DND-41 (cell line): ENCODE data around the gene HOTAIR.

Source experiments
- ATAC-seq: fragments of 200-7000 bp; cut with Tn5 transposase; 3 replicates; pipeline ENCODE4 v1.9.1; 2021; ENCODE audit warnings: low read depth; ENCODE audit not compliant: insufficient read depth
- DNase-seq: peaks from one replicate; pipeline ENCODE4 v3.0.0-alpha.2; 2020
- H2AFZ ChIP-seq: 2 replicates; pipeline ENCODE4 v1.6.0; 2012; ENCODE audit warnings: low read depth, low read length
- H3K27ac ChIP-seq: 2 replicates; pipeline ENCODE4 v1.5.1; 2012; ENCODE audit warnings: low read length, inconsistent platforms
- H3K27me3 ChIP-seq: fragments of 200-600 bp; sonication (generic); 2 replicates; pipeline ENCODE4 v1.6.0; 2012; ENCODE audit warnings: low read length, mild to moderate bottlenecking, inconsistent platforms; ENCODE audit not compliant: insufficient read depth, poor library complexity
- H3K36me3 ChIP-seq: 2 replicates; pipeline ENCODE4 v1.5.1; 2012; ENCODE audit warnings: low read length, inconsistent platforms; ENCODE audit not compliant: insufficient read depth
- H3K4me1 ChIP-seq: 2 replicates; pipeline ENCODE4 v1.5.1; 2012; ENCODE audit warnings: mild to moderate bottlenecking, low read length; ENCODE audit not compliant: insufficient read depth
- H3K4me2 ChIP-seq: 2 replicates; pipeline ENCODE4 v1.6.0; 2012; ENCODE audit warnings: mild to moderate bottlenecking, moderate library complexity, low read length, inconsistent platforms; ENCODE audit not compliant: insufficient read depth
- H3K4me3 ChIP-seq, 2 experiments: fragments of 200-600 bp in 1 of 2; shearing (Covaris generic) in 1 of 2; 2 replicates each; pipeline ENCODE4 v1.5.1; 2012 to 2016; ENCODE audit warnings: inconsistent platforms in 2 of 2, low read length in 2 of 2, mild to moderate bottlenecking in 2 of 2, low read depth in 1 of 2, moderate library complexity in 1 of 2
- H3K79me2 ChIP-seq: 2 replicates; pipeline ENCODE4 v1.6.0; 2012; ENCODE audit warnings: low read length, inconsistent platforms; ENCODE audit not compliant: insufficient read depth
- H3K9ac ChIP-seq: 2 replicates; pipeline ENCODE4 v1.6.0; 2012; ENCODE audit warnings: low read depth, mild to moderate bottlenecking, inconsistent platforms, low read length, moderate library complexity
- H3K9me3 ChIP-seq: 2 replicates; pipeline ENCODE4 v1.5.1; 2012; ENCODE audit warnings: low read length, moderate library complexity, mild to moderate bottlenecking, inconsistent platforms; ENCODE audit not compliant: insufficient read depth, severe bottlenecking
- H4K20me1 ChIP-seq: 2 replicates; pipeline ENCODE4 v1.6.0; 2012; ENCODE audit warnings: low read length; ENCODE audit not compliant: insufficient read depth
- CTCF ChIP-seq: IDR thresholded peaks from 2 replicates; pipeline ENCODE4 v1.5.1; 2012; ENCODE audit warnings: borderline replicate concordance, low read length, moderate library complexity, mild to moderate bottlenecking; ENCODE audit not compliant: poor library complexity, severe bottlenecking; ENCODE audit errors: extremely low read depth
- EZH2 ChIP-seq: IDR thresholded peaks from 3 replicates; pipeline ENCODE4 v1.6.1; 2012; ENCODE audit warnings: borderline replicate concordance, low read depth, mild to moderate bottlenecking, moderate library complexity, low read length, inconsistent platforms; ENCODE audit not compliant: severe bottlenecking

HOTAIR gene

GRCh38 chr12:53980104-53980801, 5.5 kb upstream of the HOTAIR start:
- no peak overlapping the region for H2AFZ ChIP-seq
- DNase-seq (no peak), ATAC-seq (no peak)
- peaks cover 66% of the 10 kb centered on the region for H3K27me3 ChIP-seq
- H3K27ac ChIP-seq: no peak overlapping the region
- no peaks in the 10 kb centered on the region for H4K20me1 ChIP-seq
- H3K36me3 ChIP-seq: no peaks in the 10 kb centered on the region
- H3K4me1 ChIP-seq: peaks cover 5% of the 10 kb centered on the region
- no peak overlapping the region for H3K9ac ChIP-seq
- no peak for TF ChIP-seq EZH2
- no peak for TF ChIP-seq CTCF
- no peaks in the 10 kb centered on the region for H3K9me3 ChIP-seq
- no peak overlapping the region for H3K4me3 ChIP-seq
- no peaks in the 10 kb centered on the region for H3K79me2 ChIP-seq
- no peak overlapping the region for H3K4me2 ChIP-seq

GRCh38 chr12:53978477-53979356, 4.0 kb upstream of the HOTAIR start:
- Histone ChIP-seq H3K27me3 (peaks cover 62% of the 10 kb centered on the region), H3K4me3 (no peak overlapping the region), H3K4me1 (peaks cover 5% of the 10 kb centered on the region), H3K27ac (no peak overlapping the region), H2AFZ (no peak overlapping the region), H3K4me2 (no peak overlapping the region), H3K79me2 (no peaks in the 10 kb centered on the region), H3K9ac (no peak overlapping the region), H3K9me3 (no peaks in the 10 kb centered on the region), H3K36me3 (no peaks in the 10 kb centered on the region), H4K20me1 (no peaks in the 10 kb centered on the region)
- no peak for DNase-seq
- no peak for ATAC-seq
- TF ChIP-seq EZH2: no peak
- TF ChIP-seq CTCF: no peak

- Histone ChIP-seq H3K27ac (no peak overlapping the region), H3K4me3 (no peak overlapping the region), H3K9ac (no peak overlapping the region), H4K20me1 (no peaks in the 10 kb centered on the region), H3K9me3 (no peaks in the 10 kb centered on the region), H2AFZ (peak overlapping the region; percentile 21; the same call in 1 of the 2 replicates), H3K4me2 (peak overlapping the region; percentile 34), H3K27me3 (peaks cover 53% of the 10 kb centered on the region), H3K4me1 (peaks cover 5% of the 10 kb centered on the region), H3K79me2 (no peaks in the 10 kb centered on the region), H3K36me3 (no peaks in the 10 kb centered on the region)
- TF ChIP-seq EZH2: no peak
- no peak for TF ChIP-seq CTCF
- ATAC-seq (no peak), DNase-seq (no peak)
Observed at GRCh38 chr12:53977596-53978445, 3.1 kb upstream of the HOTAIR start.
